Stimulated activated CD4-positive, alpha-beta T cell treated with anti-CD3 and anti-CD28 coated beads, Interleukin-2, amount 100 ng/mL, for 24 hours (primary cell): Measurements from ENCODE around the gene RPL39L.

Source experiments
- DNase-seq, 2 donors: peaks; one replicate each; pipeline ENCODE4 v3.0.0-alpha.2; 2020

RPL39L gene

DNA sequence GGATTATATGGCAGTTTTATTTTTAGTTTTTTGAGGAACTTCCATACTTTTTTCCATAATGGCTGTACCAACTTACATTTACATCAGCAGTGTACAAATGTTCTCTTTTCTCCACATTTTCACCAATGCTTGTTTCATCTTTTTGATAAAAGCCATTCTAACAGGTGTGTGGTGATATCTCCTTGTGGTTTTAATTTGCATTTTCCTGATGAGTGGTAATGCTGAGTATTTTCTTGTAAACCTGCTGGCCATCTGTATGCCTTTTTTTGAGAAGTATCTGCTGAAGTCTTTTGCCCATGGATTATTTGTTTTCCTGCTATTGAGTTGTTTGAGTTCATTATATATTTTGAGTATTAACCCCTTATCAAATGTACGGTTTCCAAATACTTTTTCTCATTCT, 50.6 kb downstream of the RPL39L start:
- DNase-seq, result no peak

DNA sequence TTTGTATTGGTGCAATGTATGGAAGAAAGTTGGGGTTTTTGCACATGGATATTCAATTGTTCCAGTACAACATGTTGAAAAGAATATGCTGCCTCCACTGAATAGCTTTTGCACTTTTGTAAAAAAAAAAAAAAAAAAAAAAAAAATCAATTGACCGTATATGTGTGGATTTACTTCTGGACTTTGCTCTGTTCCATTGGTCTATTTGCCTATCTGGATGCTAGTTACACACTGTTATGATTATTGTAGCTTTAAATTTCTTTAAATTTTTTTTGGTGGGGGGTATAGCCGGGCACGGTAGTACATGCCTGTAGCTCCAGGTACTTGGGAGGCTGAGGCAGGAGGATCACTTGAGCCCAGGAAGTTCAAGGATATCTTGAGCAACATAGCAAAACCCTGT, 52.5 kb downstream of the RPL39L start:
- DNase-seq, result no peak

DNA sequence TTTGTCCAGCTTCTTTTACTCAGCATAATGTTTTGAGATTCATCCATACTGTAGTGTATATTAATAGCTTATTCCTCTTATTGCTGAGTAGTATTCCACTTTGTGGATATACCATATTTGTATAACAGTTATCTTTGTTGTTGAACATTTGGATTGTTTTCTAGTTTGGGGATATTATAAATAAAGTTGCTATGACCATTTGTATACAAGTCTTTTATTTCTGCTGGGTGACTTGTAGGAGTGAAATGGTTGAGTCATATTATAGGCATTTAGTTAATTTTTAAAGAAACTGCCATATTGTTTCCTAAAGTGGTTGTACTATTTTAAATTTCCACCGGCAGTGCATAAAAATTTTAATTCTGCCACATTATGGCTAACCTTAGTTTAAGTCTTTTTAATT, 53.4 kb downstream of the RPL39L start:
- DNase-seq, result no peak

DNA sequence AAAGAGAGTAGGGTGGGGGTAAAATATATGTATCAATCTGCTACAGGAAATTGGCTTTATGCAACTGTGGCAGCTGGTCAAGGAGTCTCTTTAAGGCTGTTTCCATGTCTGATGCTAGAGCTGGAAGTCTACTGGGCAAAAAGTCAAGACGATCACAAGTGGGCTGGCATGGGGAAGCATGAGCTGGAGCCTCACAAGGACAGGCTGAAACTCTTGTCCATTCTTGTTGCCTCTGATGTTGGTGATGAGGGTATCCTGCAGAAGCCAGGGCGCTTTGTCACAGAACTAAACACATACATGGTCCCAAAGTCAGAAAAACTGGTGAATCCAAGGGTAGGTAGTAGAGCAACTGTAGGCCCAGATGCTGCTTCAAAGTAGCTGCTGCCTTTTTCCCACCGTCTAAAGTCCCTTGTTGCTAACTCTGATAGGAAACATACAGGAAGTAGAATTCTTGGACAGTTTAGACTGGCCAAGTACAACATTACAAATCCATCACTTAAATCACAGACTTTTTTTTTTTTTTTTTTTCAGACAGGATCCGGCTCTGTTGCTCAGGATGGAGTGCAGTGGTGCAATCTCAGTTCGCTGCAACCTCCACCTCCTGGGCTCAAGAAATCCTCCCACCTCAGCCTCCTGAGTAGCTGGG, 54.2 kb downstream of the RPL39L start:
- no peak for DNase-seq

DNA sequence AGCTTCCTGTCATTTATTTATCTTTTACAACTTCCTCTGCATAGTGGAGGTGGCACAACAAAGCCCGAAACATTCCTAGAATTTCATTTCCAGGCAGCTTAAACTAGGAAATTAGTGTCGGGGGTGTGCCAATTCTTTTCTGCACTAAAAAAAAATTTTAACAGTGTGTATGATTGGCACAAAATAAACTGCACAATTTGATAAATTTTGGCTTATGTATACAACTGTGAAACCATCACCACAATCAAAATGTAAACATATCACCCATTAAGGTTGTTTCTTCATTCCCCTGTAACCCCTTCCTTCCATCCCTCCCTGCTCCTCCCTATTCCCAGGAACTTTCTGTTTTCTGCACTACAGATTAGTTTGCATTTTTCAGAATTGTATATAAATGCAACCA, 54.7 kb downstream of the RPL39L start:
- no peak for DNase-seq

DNA sequence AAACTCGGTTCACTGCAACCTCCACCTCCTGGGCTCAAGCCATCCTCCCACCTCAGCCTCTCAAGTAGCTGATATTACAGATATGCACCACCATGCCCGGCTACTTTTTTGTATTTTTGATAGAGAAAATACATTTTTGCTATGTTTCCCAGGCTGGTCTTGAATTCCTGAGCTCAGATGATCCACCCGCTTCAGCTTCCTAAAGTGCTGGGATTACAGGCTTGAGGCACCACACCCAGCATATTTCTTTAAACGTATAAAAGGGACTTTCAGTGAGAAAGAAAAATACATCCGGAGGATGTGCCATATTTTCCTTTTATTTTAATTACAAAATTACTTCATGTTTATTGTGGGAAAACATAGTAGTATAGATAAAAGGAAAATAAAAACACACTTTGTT, 55.2 kb downstream of the RPL39L start:
- DNase-seq, result no peak

DNA sequence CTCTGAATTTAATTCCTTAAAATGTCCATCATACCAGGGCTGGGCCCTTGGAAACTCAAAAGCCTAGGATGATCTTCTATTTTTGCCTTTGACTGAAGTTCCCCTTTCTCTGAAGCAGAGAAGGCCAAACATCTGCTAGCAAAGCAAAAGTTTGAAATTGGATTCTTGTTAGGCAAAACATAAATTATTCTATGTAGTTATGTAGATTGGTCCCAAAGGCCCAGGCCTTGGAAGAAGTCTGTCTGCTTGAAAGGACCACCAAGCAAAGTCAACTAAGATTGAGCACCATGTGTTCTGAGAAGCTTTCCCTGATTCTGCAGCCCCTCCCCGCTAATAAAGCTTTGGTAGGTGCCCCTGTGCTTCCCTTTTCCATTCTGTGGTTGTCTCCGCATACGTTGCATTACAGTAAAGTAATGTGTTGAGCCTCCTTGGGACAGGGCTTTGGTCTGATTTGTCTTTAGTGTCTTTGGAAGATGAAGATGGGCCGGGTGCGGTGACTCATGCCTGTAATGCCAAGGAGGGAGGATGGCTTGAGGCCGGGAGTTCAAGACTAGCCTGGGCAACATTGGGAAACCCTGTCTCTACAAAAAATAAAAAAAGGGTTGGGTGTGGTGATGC, 56.4 kb downstream of the RPL39L start:
- no peak for DNase-seq

DNA sequence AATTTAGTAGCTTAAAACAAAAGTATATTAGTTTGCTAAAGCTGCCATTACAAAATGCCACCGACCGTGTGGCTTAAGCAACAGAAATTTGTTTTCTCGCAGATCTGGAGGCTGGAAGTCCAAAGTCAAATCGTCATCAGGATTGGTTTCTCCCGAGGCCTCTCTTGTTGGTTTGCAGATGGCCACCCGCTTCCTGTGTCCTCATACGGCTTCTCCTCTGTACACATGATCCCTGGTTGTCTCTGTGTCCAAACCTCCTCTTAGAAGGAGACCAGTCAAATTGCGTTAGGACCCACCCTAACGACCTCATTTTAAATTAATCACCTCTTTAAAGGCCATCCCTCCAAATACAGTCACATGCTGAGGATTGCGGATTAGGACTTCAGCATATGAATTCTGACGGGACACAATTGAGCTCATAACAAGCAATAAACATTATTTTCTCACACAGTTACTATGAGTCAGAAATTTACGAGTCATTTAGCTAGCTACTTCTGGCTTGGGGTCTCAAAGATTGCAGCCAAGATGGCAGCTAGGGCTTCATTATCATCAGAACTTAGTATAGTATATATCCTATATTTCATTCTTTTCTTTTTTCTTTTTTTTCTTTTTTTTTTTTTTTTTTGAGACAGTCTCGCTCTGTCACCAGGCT, 58.4 kb downstream of the RPL39L start:
- no peak for DNase-seq

DNA sequence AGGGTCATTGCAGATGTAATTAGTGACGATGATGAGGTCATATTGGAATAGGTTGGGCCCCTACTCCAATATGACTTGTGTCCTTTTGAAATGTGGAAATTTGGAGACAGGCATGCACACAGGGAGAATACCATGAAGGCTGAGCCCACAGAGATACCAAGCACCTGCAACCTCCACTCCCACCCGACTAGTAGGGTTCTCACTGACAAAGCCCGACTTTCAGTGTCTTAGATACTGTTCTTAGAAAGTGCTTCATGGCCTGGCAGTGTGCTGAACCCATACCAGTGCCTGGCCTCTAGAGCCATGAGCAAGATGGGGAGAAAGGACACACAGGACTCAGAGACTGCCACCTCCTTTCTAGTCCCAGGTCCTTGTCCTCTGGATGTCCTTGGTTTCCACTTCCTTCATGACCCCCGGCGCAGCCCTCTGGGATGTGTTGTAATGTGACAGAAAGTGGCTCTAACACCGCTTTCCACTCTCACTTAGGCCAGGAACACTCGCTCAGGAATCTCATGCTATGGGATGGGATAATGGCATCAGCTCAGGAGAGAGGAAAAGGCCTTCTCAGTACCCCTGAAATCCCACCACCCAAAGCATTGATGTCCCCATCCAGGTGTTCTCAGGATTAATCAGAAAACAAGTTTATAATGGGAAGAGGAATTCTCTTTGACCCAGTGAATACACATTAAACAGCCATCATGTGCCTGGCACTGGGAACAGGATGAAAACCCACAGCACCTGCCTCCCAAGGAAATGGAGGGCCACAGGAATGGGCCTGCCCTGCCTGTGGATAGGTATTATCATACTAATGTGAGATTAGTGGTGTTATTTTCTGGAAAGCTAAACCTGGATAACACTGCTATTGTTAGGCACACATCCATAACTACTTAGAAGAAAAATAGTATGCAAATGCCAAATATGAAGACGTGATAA, 59.9 kb downstream of the RPL39L start:
- no peak for DNase-seq

DNA sequence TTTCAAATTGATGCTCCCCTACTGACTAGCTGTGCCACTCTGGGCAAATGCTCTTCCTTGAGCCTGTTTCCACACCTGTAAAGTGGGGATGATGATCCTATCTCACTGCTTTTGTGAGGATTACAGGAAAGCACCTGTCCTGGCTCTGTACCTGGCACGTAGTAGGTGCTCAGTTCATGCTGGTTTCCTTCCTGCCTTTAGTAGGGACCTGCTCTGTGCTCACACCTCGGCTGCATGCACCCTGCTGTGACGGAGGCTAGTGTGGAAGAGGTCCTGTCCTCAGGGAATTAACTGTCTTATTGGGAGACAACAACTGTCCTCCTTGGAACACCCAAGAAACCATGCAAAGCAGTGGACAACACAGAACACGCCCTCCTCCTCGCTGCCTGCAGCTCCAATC, 61.8 kb downstream of the RPL39L start:
- no peak for DNase-seq

DNA sequence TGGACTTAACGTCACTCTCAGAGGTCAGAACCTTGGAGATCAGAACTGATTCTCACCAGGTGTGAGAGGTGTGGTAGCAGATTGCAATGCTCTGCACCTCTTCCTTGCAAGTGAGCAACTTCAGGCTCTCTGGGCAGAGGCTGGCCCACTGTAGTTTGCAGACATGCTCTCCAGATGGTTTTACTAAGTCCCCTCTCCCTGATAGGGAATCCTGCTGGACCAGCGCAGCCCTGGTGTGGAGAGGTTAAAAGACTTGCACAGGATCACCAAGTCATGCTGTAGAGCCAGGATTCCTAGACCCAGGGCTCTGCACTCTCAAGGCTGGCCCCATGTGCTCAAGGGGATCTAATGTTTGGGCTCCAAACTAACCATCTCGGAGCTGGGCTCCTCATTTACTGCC, 62.2 kb downstream of the RPL39L start:
- DNase-seq, result no peak

DNA sequence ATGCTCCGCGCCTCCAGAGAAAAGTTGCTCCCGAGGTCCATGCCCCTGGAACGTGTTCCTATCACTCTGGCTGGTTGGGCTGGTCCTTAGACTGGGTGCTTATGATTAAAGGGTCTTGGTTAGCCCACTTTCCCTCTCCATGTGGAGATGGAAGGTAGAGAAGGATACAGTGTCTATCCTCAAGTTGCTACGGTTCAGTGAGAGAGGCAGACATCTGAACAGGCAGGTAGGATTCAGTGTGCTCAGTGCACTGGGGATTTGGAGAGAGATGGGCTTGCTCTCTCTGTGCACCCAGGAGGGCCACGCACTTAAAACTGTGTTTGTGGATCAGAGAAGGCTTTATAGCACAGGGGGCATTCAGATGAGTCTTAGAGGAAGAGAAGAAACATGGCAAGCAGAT, 63.0 kb downstream of the RPL39L start:
- DNase-seq, result no peak

DNA sequence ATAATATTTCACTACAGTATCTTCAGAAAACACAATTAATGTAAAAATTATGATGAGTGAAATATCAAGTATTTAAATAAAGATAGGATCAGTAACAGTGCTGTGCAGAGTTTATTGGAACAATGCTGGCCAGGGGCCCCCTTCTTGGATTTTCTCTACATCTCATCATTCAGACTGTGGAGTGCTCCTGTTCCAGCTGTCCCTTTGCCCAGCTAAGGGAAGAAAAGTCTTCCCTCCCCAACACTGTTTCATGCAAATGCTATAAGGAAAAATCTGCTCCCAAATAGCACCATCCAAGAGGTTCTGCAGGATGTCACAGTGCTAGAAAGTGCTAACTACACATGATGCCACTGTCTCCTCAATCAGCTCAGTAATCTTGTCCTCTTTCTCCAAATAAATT, 64.5 kb downstream of the RPL39L start:
- no peak for DNase-seq

DNA sequence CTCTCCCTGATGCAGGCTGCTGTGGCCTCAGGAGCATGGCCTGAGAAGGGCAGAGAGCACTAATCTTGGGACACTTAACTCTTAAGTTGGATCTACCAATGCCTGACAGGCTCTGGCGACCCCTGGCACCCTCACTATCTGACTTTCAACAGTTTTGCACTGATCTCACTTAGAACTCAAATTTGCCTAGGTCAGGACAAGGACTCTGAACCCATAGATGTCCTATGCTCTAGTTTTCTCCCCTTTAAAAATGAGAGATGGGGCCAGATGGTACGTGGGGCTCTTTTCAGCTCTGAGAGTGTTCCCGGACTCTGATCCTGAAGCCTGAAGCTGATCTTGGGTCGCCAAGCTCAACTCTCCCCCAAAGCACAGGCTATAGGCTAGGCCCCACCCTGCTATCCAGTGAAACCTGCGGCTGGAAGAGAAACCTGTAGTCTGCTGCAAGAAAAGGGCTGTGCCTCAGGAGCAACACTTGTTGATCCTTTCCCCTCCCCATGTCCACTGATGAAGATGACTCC, 65.7 kb downstream of the RPL39L start:
- DNase-seq, result no peak

DNA sequence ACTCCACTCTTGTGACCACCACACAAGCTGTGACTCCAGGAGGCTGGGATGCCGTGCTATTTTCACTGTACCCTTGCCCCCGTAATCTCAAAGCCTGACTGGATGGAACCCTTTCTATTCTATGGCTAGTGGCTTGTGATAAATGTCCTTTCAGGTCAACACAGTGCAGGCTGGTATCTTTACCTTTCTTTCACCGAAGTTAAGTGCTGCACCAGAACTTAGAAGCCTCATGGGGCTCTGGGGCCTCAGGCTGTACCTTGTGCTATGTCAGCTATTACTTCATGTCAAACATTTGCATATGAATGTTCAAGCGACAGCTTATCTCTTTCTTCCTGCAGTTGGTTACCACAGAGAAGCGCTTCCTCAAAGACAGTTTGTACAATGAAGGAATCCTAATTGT, 66.8 kb downstream of the RPL39L start:
- no peak for DNase-seq

DNA sequence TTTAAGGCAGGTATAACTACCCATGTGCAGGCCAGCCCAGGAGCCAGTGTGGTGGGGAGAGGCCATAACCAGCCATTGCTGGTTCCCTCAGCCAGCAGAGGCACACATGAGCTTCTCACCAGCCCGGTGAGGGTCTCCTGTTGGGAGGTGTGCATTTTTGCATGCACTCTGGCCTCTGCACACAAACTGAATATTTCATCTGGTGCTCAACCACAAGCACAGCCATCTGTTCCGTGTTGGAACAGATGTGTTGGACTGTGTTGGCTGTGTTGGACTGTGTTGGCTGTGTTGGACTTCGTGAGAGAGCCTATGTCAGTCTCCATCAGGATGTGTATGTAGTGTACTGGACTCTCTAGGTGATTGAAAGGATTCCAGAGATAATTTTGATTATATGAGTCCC, 67.2 kb downstream of the RPL39L start:
- DNase-seq, result no peak
